NCI-H524 (cell line): ENCODE results near the gene MAP4K4.

Experiments
- DNase-seq, 2 experiments: peaks; one replicate each; lab custom pipeline; 2025; lab: John Stamatoyannopoulos, UW

The MAP4K4 gene

DNA sequence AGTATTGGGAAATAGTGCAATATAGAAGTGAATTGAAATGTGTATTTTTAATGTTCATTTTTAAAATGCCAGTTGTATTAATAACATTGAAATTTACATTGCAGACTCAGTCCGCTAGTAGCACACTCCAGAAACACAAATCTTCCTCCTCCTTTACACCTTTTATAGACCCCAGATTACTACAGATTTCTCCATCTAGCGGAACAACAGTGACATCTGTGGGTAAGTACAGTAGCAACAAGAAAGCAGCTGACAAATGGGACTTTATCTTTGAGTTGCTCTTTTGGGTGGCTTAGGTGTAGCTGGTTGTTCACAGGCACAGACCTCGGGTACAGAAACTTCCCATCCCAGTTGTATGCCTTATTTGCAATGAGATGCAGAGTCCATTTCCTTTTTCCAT is 176.0 kb downstream of the MAP4K4 start:
- peak in 1 of 2 experiments; percentile 32 for DNase-seq

DNA sequence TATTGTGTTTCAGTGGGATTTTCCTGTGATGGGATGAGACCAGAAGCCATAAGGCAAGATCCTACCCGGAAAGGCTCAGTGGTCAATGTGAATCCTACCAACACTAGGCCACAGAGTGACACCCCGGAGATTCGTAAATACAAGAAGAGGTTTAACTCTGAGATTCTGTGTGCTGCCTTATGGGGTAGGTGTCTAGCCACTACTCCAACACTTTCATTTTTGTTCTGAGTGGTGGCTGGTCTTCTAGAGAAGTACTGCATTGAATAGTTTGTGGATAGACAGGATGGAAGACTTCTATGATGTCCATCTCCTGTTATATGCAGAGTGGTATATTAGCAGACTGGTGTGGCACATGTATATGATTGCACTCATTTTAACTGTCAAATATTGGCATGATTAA is 176.6 kb downstream of the MAP4K4 start:
- no peak for DNase-seq

DNA sequence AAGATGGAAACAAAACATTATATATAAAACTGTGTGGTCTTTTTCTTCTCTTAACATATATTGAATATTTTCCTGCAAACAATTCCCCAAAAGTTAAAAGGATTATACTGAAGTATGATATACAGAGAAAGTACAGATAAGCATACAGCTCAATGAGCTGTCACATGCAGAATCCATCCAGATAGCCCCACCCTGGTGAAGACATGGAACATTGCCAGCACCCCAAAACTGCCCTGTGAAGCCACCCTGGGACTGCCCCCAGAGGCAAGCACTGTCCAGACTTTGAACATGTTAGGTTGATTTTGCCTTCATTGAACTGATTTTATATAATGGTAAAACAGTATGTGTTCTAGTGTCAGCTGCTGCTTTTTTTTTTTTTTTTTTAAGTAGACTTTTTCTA is 182.0 kb downstream of the MAP4K4 start:
- no peak for DNase-seq

DNA sequence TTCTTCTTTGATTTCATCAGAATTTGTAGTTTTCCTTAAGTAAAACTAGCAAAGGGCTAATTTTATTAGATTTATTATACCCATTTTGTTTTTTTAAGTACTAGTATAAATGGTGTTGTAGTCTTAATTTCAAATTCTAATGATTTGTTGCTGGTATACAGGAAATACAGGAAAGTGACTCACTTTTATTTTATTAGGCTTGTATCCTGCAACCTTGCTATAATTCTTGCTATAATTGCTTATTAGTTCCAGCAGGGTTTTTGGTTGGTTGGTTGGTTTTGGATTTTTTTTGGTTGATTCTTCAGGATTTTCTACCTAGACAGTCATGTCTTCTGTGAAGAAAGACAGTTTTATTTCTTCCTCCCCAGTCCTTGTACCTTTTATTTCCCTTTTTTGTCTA is 183.6 kb downstream of the MAP4K4 start:
- DNase-seq: no peak

DNA sequence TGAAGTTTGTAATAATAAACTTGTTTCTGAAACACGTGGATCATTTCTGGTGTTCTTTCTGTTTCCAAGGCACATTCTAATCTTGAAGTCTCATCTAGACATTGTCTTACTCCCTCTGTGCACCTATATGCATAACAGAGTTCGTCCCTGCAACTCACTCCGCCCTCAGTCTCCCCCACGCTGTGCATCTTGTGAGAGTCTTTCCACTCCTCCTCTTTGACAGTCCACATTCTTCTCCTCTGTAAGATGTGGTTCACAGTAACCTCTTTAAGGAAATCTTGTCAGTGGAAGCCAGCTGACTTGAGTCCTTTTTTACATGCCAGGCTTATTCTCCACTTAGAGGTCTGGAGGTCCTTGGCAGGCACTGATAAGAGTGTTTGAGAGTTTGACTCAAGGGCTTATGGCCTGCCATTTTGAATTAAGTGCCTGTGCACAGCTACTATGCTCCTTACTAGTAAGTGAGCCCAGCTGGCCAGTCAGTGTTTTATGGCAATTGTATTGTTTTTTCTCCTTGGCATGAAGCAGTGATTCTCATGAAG is 185.3 kb downstream of the MAP4K4 start:
- no peak for DNase-seq

DNA sequence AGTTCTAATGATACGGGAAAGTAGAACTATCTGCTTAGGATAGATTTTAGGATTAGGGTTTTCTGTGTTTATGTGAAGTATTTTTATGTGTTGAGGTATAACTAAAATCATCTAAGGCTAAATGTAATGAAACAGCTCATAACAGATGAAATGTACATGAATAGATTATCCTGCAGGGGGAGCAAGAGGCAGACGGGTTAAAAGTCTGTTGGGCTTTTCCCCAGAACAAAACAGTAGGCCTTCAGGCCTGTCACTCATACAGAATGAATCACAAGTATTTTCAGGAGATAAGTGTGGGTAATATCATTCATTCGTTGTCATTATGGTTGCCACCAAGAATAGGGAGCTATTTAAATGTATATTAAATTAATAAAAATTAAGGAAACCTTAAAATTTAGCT is 186.4 kb downstream of the MAP4K4 start:
- DNase-seq: peak in 1 of 2 experiments; percentile 33

DNA sequence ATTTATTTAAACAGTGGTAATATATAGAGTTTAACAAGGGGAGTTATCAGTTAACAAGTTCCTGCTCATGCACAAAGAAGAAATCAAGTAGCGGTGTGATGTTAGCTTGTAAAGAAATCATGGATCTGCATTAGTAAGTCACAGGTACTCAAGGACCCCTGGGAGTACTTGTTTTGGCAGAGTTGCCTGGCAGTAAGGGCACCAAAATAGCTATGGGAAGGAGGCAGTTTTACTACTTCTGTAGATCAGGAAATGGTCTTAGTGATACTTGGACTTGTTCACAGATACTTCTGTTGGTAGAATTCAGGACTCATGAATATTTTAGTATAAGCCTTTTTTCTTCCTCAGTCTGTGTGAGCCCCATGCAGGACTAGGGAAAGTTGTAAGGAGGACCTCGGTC is 186.9 kb downstream of the MAP4K4 start:
- DNase-seq: no peak

DNA sequence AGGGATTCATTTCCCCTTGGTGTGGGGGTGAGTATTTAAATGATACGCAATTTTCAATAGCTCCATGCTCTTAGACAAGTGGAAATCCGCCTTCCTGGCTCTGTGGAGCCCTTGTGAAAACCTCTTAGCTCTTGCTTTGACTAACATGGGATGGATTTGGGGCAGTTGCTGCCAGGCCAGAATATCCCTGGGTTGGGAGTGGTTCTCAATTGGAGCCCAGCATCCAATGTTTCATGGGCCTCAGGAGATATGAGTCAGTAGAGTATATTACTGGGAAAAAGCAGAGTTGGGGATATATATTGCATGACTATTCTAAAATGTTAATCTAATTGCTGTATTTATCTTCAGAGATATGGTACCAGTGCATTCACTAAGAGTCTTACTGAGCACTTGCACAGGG is 189.8 kb downstream of the MAP4K4 start:
- DNase-seq: no peak

DNA sequence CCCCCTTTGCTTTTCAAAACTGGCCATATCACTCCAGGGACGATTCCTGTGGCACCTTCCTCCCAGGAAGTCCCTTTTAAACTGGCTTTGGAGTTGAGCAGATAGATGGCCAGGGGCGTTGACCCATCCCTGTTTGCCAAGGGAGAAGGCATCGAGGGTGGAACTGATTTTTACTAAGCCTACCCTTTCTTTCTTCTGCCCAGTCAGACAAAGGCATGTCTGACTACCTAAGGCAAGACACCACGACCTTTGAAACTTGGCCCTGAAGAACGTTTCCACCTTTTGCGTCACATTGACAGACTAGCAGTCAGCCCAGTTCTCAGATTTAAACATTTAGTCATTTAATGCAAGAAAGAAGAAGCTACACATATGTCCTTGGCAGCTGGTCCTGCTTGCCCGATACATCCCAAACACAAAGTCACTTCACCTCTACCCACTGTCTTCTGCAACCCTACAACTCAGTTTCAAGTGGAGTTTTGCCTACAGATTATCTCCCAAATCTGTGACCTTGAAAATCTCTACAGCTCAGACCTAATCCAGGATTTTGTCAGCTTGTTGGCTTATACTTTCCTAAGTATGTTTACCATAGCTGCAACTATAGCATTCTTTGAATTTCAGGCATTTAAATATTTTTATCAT is 192.1 kb downstream of the MAP4K4 start:
- DNase-seq: no peak

DNA sequence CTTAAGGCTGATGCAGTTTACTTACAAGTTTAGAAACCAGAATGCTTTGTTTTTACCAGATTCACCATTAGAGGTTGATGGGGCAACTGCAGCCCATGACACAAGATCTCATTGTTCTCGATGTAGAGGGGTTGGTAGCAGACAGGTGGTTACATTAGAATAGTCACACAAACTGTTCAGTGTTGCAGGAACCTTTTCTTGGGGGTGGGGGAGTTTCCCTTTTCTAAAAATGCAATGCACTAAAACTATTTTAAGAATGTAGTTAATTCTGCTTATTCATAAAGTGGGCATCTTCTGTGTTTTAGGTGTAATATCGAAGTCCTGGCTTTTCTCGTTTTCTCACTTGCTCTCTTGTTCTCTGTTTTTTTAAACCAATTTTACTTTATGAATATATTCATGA is 194.9 kb downstream of the MAP4K4 start:
- no peak for DNase-seq

DNA sequence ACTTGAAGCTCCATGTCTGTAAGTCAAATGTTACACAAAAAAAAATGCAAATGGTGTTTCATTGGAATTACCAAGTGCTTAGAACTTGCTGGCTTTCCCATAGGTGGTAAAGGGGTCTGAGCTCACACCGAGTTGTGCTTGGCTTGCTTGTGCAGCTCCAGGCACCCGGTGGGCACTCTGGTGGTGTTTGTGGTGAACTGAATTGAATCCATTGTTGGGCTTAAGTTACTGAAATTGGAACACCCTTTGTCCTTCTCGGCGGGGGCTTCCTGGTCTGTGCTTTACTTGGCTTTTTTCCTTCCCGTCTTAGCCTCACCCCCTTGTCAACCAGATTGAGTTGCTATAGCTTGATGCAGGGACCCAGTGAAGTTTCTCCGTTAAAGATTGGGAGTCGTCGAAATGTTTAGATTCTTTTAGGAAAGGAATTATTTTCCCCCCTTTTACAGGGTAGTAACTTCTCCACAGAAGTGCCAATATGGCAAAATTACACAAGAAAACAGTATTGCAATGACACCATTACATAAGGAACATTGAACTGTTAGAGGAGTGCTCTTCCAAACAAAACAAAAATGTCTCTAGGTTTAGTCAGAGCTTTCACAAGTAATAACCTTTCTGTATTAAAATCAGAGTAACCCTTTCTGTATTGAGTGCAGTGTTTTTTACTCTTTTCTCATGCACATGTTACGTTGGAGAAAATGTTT is 196.3 kb downstream of the MAP4K4 start:
- DNase-seq: no peak

DNA sequence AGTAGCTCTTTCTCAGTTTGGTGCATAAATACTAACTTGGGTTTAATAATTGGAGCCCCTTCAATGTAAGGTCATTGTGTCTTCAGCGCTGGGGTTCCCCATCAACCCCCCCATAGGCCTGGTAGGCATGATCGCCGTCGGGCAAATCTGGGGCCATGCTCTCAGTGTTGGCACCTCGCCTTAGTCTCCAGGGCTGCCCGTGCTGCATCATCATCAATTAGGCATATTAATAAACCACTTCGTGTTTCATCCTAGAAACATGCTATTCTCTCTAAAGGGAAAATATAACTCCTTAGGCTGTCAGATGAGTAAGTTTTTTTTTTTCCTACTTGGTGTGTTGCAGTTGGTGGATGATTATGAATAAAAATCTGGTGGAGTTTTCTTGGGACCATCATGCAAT is 197.5 kb downstream of the MAP4K4 start:
- DNase-seq: no peak

DNA sequence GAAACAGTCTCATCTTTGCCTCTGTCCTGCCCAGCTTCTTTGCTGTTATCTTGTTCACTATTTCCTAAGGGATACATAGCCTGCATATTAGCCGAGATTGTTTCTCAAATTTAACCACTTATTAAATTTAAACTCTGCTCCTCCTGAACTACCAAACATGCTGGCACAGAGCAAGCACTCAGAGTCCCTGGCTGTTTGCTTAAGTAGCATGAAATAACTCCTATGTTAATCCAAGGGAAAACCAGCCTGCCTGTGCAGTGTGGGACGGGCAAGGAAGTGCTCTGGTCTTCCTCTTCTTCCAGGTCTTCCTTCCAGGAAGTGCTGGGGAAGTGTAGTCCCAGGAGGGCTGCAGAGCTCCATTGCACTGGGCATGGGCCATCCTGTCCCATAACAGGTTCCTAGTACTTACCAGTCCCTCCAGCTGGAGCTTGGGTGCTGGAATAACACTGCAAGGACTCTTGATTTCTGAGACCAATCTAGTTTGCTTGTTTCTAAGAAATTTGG is 198.4 kb downstream of the MAP4K4 start:
- DNase-seq: no peak

DNA sequence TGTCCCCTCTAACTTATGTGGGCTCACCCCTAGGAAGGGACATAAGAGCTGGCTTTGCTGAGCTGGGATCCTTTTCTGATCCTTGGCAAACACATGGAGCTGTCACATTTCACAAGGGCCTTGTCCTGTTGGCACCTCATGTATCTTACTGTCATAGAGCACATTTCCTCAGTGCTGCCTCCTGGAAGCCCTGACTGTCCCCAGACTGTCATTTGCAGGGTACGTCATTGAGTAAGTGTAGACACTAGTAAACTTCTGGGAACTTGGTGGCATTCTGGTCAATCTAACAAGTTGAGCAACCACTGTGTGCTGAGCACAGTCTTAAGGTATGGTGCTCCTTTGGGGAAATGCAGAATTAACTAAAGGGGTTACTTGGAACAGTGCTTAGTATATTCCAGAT is 199.8 kb downstream of the MAP4K4 start:
- no peak for DNase-seq

DNA sequence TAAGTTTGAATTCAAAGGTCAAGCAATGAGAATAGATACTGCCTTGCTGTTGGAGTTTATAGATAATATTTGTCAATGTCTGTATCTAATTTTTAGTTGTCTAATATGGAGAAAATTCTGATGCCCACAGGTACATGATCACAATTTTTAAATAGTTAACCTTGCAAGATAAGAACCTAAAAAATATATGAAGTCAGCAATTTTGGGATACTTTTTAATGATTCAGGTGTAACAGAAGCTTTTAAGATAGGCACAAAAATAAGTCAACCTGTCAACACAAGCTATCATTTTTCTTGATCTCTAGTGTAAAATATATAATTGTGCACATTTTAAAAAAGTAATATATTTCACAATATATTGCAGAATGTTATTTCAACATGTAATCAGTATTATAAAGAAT is 201.8 kb downstream of the MAP4K4 start:
- no peak for DNase-seq

DNA sequence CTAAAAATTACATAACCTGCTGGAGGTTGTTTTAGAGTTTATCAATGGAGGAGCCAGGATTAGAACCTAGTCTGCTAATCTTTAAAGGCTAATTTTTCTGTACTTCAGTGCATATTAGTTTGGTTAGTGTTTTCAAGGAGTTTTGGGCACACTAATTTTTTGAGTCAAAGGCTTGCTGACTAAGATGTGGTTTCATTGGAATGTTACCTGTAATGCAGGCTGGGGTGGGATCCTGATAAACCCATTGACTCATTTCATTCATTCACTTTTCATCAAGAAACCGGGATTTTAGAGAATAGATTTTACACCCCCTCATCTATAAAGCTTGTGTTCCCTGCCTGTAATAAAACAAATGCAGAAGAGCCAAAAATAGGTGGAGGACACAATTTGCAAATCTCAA is 202.4 kb downstream of the MAP4K4 start:
- DNase-seq: no peak

DNA sequence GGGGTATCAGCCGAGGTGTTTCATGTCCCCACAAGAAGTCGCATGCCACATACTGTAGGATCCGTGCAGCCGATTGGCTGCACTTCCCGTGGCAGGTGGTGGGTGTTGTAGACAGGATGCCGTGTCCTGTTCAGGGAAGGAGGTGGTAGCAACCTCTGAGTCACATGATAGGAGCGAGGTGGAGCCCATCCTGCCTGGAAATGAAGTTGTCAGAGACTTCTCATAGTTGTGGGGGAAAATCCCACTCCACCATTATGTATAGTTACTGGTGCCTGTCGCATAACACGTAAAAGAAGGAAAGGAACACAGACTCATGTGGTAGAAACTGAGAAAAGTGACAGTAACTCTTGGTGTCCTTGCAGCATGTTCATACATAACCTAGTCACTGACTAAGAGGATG is 202.9 kb downstream of the MAP4K4 start:
- no peak for DNase-seq

DNA sequence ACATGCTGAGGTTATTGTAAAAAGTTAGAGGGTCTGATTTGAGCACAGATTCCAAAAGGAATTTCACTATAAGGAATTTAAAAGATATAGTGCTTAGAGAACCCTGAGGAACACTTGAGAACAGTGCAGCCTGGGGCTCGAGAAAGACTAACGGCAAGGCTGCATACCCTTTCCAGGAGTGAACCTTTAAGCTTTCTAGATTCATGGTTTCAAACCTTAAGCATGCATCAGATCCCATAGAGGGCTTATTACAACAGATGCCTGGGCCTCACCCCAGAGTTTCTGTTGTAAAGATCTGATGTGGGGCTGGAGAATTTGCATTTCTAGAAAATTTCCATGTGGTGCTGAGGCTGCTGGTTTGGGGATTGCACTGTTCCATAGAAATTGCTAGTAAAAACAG is 203.7 kb downstream of the MAP4K4 start:
- no peak for DNase-seq

DNA sequence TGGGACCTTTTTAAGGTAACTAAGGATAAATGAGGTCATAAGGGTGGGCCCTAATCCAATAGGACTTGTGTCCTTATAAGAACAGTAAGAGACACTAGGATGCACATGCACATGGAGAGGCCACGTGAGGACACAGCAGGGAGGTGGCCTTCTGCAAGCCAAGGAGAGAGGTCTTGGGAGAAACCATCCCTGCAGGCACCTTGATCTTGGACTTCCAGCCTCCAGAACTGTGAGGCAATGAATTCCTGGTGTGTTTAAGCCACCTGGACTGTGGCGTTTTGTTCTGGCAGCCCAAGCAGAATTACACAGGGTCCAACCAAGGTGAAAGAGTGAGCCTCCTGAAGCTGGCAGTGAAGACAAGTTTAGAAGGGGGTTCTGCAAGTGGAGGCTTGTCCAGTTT is 204.7 kb downstream of the MAP4K4 start:
- no peak for DNase-seq

DNA sequence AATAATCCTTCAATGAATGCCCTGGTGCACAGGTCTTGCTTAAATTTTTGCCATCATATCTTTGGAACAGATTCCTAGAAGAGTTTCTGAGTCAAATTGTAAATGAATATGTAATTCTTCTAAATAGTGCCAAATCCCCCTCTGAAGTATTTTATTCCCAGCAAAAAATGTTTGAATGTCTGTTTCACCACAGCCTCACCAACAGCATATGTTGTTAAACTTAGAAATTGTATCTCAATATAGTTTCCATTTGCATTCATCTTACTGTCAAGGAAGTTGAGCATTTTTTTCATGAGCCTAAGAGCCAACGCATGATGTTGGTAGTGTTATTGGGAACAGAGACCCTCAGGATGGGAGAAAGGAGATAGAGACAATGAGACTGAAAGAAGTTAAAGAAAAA is 207.4 kb downstream of the MAP4K4 start:
- DNase-seq: no peak

DNA sequence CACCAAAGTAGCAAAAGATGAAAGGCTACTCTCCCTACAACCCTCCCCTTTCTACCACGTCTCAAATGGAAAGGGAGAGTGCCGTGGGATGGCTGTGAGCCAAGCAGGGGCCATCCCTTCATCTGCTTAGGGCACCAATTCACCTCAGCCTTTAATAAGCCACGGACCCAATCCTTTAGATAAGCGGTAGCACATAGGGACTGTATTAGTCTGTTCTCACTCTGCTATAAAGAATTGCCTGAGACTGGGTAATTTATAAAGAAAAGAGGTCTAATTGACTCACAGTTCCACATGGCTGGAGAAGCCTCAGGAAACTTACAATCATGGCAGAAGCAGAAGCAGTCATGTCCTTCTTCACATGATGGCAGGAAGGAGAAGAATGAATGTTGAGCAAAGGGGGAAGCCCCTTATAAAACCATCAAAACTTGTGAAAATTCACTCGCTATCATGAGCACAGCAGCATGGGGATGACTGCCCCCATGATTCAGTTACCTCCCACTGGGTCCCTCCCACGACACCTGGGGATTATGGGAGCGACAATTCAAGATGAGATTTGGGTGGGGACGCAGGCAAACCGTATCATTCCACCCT is 208.3 kb downstream of the MAP4K4 start:
- DNase-seq: no peak

DNA sequence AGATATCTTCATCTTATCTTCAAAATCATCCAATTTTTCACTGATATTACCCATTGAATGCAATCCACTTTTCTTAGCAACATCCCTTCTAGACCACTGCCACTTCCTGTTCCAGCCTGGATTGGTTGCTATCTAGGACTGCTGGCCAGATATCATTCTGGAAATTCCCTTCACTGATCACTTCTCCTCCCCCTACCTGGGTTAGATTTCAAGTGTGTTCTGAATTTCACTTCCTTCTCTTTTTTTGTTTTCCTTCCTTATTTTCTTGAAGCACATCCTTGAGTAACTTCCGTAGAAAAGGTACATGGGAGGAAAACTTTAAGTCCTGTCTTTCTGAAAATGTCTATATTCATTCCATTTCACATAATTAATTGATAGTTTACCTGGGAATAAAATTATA is 212.3 kb downstream of the MAP4K4 start:
- DNase-seq: no peak

DNA sequence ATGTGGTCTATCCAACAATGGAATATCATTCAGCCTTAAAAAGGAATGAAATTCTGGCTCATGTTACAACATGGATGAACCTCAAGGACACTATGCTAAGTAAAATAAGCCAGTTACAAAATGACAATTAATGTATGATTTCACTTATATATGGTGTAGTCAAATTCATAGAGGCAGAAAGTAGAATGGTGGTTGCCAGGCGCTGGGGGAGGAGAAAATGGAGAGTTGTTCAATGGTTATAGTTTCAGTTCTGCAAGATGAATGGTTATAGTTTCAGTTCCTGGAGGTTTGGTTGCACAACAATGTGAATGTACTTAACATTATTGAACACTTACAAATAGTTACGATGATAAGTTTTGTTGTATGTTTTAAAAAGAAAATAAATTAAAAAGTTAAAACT is 215.0 kb downstream of the MAP4K4 start:
- no peak for DNase-seq
